Measurements from ENCODE around the gene EXOC3L4. TPM values are rescaled to one million over a fixed set of nuclear protein-coding genes. Genes with fewer than 3 reads are reported as not detected.

EXOC3L4 gene
- total RNA-seq, 1 experiment from 2014 or later: 1.7 TPM

DNA sequence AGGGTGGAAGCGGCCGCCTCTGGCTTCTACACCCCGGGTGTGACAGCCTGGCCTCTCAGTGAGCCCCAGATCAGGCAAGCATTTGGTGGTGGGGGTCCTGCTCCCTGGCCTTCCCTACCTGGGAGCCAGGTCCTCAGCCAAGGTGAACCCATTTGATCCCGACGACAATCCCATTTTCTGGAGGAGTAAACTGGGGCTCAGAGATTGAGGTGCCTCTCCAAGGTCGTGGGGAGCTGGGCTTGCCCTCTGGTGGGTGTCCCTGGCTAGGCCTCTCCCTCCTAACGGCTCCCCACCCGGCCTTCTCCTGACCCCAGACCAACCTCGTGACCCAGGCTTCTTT, 2.7 kb upstream of the EXOC3L4 start:
- Histone ChIP-seq H2AFZ (peak overlapping the region; percentile 76; the same call in 1 of the 2 replicates), H3K27me3 (ENCODE audit: insufficient read depth, low read depth) (no peaks in the 10 kb centered on the region), H3K79me2 (ENCODE audit: low read depth) (no peaks in the 10 kb centered on the region), H3F3A (ENCODE audit: insufficient read depth, low read depth) (peaks cover 22% of the 10 kb centered on the region; the same call in 1 of the 2 replicates), H3K4me1 (replicated peaks; ENCODE audit: insufficient read depth) (peaks cover 6% of the 10 kb centered on the region), H3K27ac (no peak overlapping the region), H3K36me3 (ENCODE audit: low read depth) (no peaks in the 10 kb centered on the region), H3K9me2 (ENCODE audit: insufficient read depth) (no peaks in the 10 kb centered on the region), H4K20me1 (ENCODE audit: insufficient read depth) (no peaks in the 10 kb centered on the region), H3K9me3 (ENCODE audit: insufficient read depth, low read depth) (no peaks in the 10 kb centered on the region), H3K4me2 (peak overlapping the region; percentile 84), H3K4me3 (peak overlapping the region; percentile 56; the same call in 1 of the 2 replicates)
- intact Hi-C loops (cut with micrococcal nuclease; ENCODE audit: unreplicated experiment): loop anchor here (1.0 kb wide), 1 partner anchor 8 kb away; no protein-coding TSS in a partner anchor
- BruUV-seq (replicated peaks): no TSS peak
- no peak for TF ChIP-seq EZH2 (IDR thresholded peaks at IDR 0.05; ENCODE audit: low read depth)
- TF ChIP-seq, protein P1, sequence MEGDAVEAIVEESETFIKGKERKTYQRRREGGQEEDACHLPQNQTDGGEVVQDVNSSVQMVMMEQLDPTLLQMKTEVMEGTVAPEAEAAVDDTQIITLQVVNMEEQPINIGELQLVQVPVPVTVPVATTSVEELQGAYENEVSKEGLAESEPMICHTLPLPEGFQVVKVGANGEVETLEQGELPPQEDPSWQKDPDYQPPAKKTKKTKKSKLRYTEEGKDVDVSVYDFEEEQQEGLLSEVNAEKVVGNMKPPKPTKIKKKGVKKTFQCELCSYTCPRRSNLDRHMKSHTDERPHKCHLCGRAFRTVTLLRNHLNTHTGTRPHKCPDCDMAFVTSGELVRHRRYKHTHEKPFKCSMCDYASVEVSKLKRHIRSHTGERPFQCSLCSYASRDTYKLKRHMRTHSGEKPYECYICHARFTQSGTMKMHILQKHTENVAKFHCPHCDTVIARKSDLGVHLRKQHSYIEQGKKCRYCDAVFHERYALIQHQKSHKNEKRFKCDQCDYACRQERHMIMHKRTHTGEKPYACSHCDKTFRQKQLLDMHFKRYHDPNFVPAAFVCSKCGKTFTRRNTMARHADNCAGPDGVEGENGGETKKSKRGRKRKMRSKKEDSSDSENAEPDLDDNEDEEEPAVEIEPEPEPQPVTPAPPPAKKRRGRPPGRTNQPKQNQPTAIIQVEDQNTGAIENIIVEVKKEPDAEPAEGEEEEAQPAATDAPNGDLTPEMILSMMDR (conservative IDR thresholded peaks at IDR 0.05): peak; percentile 54; the same call in 1 of the 2 replicates
- ChIA-PET POLR2A (ENCODE audit: unreplicated experiment) (no interaction called here), CTCF (no interaction called here)
- DNase-seq: no peak

DNA sequence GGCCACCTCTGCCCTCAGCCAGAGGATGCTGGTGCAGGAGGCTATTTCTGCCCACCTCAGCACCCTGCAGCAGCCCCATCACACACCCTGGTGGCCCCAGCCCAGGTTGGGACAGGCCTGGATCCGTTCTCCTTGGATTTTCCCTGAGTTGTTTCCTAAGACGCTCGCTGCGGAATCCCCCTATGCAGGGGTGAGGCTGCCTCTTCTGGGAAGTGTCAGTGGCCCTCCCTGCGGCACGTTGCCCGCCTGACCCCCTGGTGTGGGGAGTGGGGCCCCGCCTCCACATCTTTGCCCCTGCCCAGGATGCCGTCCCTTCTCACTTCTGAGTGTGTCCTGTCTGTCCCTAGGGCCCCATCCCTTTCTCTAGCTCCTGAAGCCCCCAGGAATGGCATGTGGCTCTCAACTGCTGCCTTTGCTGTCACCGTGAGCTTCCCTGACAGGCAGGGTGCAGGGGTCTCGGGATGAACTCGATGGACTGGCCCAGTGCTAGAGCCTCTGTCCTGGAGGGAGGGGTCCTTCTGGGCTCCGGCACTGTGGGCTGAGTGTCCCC, 594 bp upstream of the EXOC3L4 start:
- no peaks in the 10 kb centered on the region for H3K79me2 ChIP-seq (ENCODE audit: low read depth)
- H3K4me2 ChIP-seq: no peak overlapping the region
- no peak overlapping the region for H3K27ac ChIP-seq
- ChIA-PET POLR2A (ENCODE audit: unreplicated experiment) (no interaction called here), CTCF (no interaction called here)
- H3K4me1 ChIP-seq (replicated peaks; ENCODE audit: insufficient read depth): peaks cover 11% of the 10 kb centered on the region
- peaks cover 18% of the 10 kb centered on the region; the same call in 1 of the 2 replicates for H3F3A ChIP-seq (ENCODE audit: insufficient read depth, low read depth)
- no peaks in the 10 kb centered on the region for H3K9me2 ChIP-seq (ENCODE audit: insufficient read depth)
- intact Hi-C loops (cut with micrococcal nuclease; ENCODE audit: unreplicated experiment): no loop called here
- no peaks in the 10 kb centered on the region for H3K9me3 ChIP-seq (ENCODE audit: insufficient read depth, low read depth)
- BruUV-seq (replicated peaks): no TSS peak
- TF ChIP-seq, protein P1 (conservative IDR thresholded peaks at IDR 0.05): no peak
- no peak for TF ChIP-seq EZH2 (IDR thresholded peaks at IDR 0.05; ENCODE audit: low read depth)
- no peak overlapping the region for H3K4me3 ChIP-seq
- DNase-seq: no peak
- no peaks in the 10 kb centered on the region for H4K20me1 ChIP-seq (ENCODE audit: insufficient read depth)
- no peaks in the 10 kb centered on the region for H3K36me3 ChIP-seq (ENCODE audit: low read depth)
- H3K27me3 ChIP-seq (ENCODE audit: insufficient read depth, low read depth): no peaks in the 10 kb centered on the region
- H2AFZ ChIP-seq: no peak overlapping the region

DNA sequence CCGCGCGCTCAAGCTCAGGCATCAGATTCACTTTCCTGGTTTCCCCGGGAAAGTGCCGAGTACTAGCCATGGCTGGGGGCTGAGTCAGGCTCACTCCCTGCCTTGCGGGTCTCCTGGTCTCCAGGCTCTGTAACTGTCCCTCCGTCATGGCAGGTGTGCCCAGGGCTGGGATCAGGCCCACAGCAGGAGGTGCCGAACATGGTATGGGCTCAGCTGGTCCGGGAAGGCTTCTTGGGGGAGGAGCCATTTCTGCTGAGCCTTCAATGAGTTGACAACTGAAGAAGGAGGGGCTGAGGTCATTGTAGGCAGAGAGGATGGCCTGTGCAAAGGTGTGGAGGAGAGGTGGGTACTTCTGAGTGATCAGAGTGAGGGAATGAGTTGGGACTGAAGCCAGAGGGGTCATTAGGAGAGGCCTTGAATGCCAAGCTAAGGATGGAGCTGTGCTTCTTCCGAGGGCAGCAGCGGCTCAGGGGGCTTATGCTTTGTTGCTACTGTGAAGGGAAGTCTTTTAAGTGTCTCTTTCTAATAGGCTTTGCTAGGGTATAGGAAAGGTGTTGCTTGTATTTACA, 769 bp downstream of the EXOC3L4 start:
- no peak overlapping the region for H3K4me3 ChIP-seq
- no peaks in the 10 kb centered on the region for H3K79me2 ChIP-seq (ENCODE audit: low read depth)
- no peaks in the 10 kb centered on the region for H4K20me1 ChIP-seq (ENCODE audit: insufficient read depth)
- H3K4me2 ChIP-seq: no peak overlapping the region
- BruUV-seq (replicated peaks): no TSS peak
- no peak overlapping the region for H2AFZ ChIP-seq
- intact Hi-C loops (cut with micrococcal nuclease; ENCODE audit: unreplicated experiment): no loop called here
- DNase-seq: no peak
- TF ChIP-seq, protein P1 (conservative IDR thresholded peaks at IDR 0.05): no peak
- TF ChIP-seq EZH2 (IDR thresholded peaks at IDR 0.05; ENCODE audit: low read depth): no peak
- CTCF ChIA-PET: interaction anchor here (1.4 to 1.8 kb wide), 3 partner anchors 9 to 197 kb away, joined by 6 to 16 read pairs (median 8); no protein-coding TSS in a partner anchor
- H3K27ac ChIP-seq: no peak overlapping the region
- POLR2A ChIA-PET (ENCODE audit: unreplicated experiment): interaction anchor here (0.6 kb wide), 1 partner anchor 267 kb away, joined by 4 read pairs; no protein-coding TSS in a partner anchor
- peaks cover 25% of the 10 kb centered on the region for H3K4me1 ChIP-seq (replicated peaks; ENCODE audit: insufficient read depth)
- H3F3A ChIP-seq (ENCODE audit: insufficient read depth, low read depth): peaks cover 30% of the 10 kb centered on the region
- H3K9me3 ChIP-seq (ENCODE audit: insufficient read depth, low read depth): no peaks in the 10 kb centered on the region
- H3K36me3 ChIP-seq (ENCODE audit: low read depth): no peaks in the 10 kb centered on the region
- no peaks in the 10 kb centered on the region for H3K9me2 ChIP-seq (ENCODE audit: insufficient read depth)
- no peaks in the 10 kb centered on the region for H3K27me3 ChIP-seq (ENCODE audit: insufficient read depth, low read depth)
